ENCODE measurements around the gene AFP.

- TF ChIP-seq POLR2A (IDR thresholded peaks at IDR 0.05; ENCODE audit: low read depth, low read length) (no peak), CTCF (conservative IDR thresholded peaks at IDR 0.05; ENCODE audit: low read depth, low read length) (no peak), ELK1 (IDR thresholded peaks at IDR 0.05; ENCODE audit: borderline replicate concordance, low read depth, low read length) (no peak)
Observed at GRCh38 chr4:73417973-73418372, 18.0 kb upstream of the AFP start.
